HL-60 (cell line): ENCODE measurements around the gene KLHL13.

Source experiments
- POLR2AphosphoS5 ChIP-seq: IDR thresholded peaks from 2 replicates; pipeline ENCODE4 v1.6.1; 2012; ENCODE audit warnings: low read depth
- TF ChIP-seq, protein P1 (sequence below): IDR thresholded peaks from one replicate; pipeline ENCODE4 v1.5.1; 2011; ENCODE audit warnings: low read length, control low read depth, inconsistent platforms; ENCODE audit not compliant: insufficient read depth
- TF ChIP-seq, protein P2 (sequence below): IDR thresholded peaks from 2 replicates; pipeline ENCODE4 v1.6.1; 2012; ENCODE audit warnings: low read depth; ENCODE audit not compliant: insufficient replicate concordance

GRCh38 chrX:118025226-118025625 lies 91.4 kb downstream of the KLHL13 start:
- TF ChIP-seq, protein P1, sequence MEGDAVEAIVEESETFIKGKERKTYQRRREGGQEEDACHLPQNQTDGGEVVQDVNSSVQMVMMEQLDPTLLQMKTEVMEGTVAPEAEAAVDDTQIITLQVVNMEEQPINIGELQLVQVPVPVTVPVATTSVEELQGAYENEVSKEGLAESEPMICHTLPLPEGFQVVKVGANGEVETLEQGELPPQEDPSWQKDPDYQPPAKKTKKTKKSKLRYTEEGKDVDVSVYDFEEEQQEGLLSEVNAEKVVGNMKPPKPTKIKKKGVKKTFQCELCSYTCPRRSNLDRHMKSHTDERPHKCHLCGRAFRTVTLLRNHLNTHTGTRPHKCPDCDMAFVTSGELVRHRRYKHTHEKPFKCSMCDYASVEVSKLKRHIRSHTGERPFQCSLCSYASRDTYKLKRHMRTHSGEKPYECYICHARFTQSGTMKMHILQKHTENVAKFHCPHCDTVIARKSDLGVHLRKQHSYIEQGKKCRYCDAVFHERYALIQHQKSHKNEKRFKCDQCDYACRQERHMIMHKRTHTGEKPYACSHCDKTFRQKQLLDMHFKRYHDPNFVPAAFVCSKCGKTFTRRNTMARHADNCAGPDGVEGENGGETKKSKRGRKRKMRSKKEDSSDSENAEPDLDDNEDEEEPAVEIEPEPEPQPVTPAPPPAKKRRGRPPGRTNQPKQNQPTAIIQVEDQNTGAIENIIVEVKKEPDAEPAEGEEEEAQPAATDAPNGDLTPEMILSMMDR: no peak
- TF ChIP-seq, protein P2, sequence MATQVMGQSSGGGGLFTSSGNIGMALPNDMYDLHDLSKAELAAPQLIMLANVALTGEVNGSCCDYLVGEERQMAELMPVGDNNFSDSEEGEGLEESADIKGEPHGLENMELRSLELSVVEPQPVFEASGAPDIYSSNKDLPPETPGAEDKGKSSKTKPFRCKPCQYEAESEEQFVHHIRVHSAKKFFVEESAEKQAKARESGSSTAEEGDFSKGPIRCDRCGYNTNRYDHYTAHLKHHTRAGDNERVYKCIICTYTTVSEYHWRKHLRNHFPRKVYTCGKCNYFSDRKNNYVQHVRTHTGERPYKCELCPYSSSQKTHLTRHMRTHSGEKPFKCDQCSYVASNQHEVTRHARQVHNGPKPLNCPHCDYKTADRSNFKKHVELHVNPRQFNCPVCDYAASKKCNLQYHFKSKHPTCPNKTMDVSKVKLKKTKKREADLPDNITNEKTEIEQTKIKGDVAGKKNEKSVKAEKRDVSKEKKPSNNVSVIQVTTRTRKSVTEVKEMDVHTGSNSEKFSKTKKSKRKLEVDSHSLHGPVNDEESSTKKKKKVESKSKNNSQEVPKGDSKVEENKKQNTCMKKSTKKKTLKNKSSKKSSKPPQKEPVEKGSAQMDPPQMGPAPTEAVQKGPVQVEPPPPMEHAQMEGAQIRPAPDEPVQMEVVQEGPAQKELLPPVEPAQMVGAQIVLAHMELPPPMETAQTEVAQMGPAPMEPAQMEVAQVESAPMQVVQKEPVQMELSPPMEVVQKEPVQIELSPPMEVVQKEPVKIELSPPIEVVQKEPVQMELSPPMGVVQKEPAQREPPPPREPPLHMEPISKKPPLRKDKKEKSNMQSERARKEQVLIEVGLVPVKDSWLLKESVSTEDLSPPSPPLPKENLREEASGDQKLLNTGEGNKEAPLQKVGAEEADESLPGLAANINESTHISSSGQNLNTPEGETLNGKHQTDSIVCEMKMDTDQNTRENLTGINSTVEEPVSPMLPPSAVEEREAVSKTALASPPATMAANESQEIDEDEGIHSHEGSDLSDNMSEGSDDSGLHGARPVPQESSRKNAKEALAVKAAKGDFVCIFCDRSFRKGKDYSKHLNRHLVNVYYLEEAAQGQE: no peak
- TF ChIP-seq POLR2AphosphoS5: no peak
